GM10847 (cell line): ENCODE measurements around the gene PKM.

ENCODE experiments used
- POLR2A ChIP-seq: IDR thresholded peaks from 2 replicates; pipeline ENCODE4 v1.6.1; 2011; ENCODE audit not compliant: insufficient read length; ENCODE audit errors: extremely low read depth

Gene PKM

DNA sequence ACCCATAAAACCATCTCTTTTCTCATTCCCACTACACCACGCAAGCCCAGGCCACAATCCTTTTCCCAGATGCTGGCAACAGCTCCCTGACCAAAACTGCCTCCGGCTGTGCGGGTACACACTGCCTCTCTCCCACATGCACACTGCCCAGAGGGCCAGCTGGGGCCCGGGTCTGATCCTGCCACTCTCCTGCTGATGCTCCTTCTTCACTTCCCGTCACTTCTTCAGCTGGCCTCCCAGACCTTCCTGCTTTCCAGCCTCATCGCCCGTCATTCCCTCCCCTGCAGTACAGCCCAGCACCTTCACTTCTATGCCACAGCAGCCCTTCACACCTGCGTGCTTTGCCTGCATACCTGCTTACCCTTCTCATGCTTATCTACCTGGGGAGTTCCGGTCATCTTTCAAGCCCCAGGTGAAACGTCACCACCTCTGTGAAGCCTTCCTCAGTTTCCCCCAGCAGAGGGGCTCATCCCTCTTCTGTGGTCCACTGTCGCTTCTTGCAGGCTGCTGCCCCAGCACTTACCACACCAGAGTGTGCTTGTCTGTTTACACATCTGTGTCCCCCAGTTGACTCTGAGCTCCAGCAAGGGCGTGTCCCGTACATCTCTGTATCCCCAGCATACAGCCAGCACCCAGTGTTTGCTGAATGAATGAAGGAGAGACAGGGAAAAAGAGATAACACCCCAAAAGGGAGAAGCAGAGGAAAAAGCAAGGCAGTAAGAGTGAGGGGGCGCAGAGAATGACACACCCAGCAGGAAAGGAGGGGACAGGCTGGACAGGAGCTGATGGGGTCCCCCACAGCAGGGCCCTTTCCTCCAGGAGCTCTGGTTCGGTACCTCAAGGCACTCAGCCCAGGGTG, 55.6 kb downstream of the PKM start:
- no peak for TF ChIP-seq POLR2A

DNA sequence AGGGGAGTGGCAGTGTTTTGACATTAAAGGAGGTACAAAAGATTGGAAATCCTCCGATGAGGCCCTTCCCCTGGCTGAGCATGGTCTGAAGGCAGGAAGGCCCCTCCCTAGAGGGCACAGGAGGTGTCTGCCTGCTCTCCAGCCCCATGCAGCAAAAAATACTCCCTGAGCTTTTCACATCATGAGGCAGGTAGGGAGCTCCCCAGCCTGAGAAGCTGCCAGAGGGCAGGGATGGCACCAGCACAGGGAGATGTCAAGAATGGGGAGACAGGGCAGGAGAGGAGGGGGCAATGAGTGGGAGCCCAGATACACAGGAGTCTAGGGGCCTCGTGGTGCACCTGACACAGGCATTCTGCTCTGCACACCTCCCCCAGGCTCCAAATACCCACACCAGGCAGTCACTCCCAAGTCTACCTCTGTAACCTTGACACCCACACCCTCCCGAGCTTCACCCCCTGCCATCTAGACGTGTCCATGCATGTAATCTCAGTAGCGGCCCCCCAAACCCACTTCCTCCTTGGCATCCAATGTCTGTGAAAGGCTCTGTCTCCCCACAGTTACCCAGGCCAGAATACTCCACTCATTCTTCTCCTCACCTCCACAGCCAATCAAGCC, 56.3 kb downstream of the PKM start:
- no peak for TF ChIP-seq POLR2A

DNA sequence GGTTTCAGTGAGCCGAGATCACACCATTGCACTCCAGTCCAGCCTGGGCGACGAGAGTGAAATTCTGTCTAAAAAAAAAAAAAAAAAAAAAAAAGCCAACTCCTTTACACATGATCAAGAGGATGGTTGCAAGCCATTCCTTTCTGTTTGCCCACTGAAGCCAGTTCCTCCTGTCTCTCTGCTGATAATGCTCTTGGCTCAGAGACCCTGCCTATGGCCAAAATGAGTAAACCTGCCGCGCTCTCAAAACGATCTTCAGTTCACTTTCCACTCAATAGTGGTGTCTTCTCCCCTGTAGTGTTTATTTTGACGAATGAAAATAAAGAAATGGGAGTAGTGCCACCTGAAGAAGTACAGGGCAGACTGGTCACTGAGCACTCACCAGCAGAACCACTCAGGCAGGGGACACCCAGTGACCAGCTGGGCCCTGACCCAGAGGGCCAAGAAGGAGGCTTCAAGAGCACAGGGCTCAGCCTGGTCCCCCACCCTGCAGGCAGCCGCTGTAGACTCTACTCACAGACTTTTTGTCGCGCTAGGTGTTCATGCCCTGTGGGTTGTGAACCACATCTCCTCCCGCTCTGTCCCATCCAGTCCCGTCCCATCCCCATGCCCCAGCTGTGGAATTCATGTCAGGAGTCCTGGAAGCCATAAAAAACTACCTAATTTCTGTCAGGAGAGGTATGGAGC, 57.0 kb downstream of the PKM start:
- TF ChIP-seq POLR2A: no peak

DNA sequence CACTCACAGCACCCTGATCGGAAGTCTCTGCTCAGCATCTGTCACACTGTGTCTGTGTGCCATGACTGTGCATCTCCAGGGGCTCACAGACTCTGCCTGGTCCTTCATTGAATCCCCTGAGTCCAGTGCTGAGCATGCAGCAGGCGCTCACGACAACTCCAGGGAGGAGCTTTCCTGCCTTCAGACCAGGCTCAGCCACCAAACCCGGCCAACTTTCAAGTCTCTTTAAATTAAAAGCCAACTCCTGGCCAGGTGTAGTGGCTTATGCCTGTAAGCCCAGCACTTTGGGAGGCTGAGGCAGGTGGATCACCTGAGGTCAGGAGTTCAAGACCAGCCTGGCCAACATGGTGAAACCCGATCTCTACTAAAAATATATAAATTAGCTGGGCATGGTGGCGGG, 57.6 kb downstream of the PKM start:
- TF ChIP-seq POLR2A: no peak

DNA sequence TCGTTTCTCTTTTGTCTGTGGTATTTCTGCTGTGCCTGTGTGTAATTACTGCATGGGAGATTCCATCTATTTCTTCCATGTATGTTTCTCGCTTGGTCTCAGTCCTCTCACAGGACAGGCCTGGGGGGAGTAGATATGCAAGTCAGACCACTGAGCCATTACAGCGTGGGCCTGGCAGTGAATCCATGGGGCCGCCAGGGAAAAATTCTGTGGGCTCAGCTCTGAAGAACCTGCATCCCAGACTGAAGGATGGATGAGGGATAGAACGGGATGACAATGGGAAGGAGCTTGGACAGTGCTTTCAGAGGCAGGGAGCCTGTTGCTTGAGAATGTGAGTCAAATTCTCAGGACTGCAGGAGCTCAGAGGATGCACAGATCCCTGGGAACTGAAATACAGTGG, 58.2 kb downstream of the PKM start:
- TF ChIP-seq POLR2A: no peak

DNA sequence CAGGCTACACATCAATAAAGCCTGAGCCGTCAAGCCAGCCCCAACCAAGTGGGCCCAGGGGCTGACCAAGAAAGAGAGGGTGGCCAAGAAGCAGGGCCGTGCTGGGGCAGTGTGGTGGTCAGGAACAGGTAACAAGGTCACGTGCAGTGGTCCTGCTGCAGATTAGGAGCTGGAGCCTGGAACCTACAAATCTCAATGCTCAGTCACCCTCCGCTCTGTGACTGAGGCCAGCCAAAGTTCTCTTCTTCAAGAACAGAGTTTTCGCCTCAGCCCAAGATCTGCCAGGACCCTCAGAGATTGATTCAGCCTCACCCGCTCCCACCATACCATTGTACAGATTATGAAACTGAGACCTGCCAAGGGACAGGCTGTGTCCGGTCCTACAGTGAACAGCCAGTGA, 60.3 kb downstream of the PKM start:
- no peak for TF ChIP-seq POLR2A

DNA sequence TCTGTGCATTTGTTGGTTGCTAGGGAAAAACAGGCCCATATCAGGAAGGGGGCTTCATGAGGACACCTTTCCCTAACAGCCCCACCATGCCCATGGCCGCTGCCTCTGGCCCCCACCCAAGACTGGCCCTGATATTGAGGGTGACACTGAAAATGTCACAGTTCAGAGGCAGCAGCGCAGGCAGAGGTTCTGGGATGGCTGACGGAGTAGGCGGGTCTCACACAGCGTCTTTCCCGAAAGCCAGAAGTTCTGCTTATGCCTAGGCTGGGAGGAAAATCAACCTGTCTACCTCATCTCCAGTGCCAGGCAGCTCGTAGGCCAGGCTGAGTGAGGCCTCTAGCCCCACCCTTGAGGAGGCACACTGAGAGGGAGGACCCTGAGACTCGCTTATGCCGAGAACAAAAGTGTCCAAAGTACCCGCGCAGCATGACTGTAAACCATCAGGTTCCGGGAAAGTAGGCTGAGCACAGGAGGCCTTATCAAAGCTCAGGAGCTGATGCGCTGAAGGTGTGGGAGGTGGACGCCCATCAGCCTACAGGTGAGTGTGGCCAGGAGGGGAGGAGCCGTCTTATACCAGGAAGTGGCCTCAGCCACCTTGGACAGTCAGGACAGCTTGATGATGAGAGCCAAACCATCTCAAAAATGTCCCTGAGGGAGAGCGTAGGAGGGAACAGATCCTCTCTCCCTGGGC, 60.9 kb downstream of the PKM start:
- no peak for TF ChIP-seq POLR2A

DNA sequence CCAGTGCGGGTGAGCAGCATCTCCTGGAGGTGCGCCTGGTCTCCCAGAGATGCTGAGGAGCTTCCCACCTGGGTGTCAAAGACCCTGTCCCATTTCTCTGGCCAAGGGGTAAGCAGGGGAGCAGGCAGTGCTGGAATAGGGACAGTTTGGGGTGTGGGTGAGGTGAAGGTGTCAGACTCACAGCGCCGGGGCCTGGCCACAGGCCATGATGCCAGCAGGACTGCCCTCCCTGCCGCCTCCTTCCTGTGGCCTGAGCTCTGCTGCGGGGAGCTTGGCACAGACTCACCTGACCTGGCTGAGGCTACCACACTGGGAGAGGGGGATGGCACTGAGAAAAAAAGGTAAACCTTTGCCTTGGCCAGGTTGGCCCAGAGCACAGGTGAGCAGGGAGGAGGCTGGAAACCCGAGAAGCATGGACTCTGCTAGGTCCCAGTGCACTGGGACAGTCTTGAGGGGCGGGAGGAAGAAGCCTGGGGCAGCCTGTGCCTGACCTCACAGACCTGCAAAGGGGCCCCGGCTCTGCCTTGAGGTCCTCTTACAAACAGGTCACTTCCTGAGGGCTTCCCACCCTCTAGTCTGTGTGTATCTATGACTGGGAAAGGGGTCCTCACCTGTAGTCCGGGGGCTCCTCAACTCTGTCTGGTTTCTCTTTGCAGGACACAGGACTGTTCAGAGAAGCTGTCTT, 61.6 kb downstream of the PKM start:
- TF ChIP-seq POLR2A: no peak

DNA sequence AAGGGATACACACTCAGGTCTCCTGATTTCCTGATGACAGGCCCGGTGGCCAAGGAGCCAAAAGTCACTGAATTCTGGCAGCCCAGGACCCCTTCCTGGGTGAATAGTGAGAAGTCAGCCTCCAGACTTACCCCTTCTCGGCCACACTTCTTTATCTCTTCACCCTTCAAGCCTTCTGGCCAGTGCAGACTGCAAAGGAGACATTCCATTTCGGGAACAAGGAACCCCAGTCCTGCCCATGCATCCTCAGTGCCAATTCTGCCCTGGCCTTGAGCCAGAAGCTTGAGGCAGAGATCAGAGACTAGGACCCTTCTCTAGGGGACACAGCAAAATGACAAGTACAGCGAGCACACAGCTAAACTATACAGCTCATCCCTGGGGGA, 62.2 kb downstream of the PKM start:
- TF ChIP-seq POLR2A: no peak

DNA sequence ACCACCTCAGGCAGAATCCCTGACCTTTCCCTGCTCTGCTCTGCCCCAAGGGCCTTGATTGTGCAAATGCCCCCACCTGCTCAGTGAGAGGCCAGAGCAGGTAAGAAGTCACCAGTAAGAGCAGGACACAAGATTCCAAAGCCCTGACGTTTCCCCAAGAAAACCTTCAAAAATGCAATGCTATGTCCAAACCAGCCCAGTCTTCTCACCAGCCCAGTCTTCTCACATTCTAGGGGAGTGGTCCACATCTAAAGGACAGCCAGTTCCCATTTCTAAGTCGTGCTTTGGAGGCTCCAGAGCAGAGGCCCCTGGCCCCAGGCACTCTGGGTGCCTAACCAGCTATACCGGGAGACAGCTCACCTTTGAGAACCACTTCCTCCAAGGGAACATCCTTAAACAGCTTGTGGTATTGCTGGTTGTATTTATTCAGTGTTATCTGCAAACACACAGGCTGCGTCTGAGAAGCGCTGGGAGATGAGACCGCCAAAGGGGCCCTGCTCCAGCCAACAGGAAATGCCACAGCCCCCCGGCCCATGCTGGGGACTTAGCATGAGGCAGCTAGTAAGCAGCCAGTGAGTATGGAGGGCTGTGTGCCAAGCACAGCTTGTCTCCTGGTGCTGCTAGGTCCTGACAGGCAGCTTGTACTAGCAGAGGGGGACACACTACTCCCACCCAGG, 62.7 kb downstream of the PKM start:
- no peak for TF ChIP-seq POLR2A

DNA sequence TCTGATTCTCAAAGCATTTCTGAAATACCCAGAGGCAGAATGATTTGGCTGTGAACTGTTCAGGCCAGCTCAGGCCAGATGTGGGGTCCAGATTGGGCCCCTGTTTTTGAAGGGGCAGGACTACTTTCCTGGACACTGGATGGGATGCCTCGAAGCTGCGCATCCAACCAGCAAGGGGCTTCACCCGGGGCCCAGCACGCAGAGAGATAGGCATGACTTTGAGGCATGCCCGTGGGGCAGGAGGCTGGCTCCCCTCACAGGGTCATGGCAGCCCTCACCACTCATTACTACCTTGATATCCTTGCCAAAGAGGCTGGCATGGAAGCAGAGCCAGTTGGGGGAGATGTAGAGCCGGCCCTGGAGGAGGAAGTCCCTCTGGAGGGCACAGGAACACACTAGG, 63.5 kb downstream of the PKM start:
- no peak for TF ChIP-seq POLR2A

DNA sequence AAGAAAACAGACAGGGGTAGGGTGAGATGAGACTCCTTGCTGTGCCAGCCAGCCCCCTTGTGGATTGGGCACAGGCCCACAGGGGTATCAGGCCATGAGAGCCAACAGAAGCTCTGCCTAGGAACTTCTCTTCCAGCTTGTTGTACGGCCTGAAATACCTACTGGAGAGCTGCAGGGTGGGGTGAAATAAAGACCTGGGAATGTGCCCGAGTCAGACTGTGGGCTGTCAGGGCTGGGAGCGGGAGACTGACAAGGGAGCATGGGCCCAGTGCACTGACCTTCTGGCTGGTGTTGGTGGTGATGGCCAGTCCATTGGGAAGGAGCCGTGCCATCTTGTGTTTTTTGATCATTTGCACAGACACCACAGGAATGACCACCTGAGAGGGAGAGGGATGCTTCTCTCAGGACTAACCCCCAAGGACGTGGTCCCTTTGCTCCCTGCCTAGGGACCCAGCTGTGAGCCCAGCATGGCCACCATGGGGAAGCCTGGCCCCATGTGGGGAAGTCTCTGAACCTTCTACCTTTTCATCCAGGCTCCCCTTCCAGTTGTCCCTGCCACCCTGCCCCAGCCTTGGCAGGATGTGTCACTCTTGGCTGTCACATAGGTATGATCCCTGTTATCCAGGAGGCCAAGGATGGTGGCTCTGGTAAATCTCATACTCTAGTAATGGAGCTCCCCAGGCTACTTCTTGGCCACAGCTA, 64.1 kb downstream of the PKM start:
- TF ChIP-seq POLR2A: no peak

DNA sequence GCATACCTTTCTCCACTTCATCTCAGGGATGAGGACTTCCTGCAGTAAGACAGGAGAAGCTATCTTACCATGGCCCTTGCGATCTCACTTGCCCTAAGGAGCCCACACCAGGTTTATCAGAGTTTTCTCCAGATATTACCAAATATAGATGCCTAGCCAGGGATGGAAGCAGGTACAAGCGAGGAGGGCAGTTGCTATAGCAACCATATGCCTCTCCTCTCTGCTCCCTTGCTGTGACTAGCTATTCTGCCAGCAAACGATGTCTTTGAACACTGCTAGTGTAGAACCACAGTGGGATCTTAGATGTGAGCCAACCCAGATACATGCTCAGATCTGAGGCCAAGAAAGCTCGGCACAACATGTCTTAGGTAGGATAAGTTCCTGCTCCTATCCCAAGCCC, 67.3 kb downstream of the PKM start:
- TF ChIP-seq POLR2A: no peak

DNA sequence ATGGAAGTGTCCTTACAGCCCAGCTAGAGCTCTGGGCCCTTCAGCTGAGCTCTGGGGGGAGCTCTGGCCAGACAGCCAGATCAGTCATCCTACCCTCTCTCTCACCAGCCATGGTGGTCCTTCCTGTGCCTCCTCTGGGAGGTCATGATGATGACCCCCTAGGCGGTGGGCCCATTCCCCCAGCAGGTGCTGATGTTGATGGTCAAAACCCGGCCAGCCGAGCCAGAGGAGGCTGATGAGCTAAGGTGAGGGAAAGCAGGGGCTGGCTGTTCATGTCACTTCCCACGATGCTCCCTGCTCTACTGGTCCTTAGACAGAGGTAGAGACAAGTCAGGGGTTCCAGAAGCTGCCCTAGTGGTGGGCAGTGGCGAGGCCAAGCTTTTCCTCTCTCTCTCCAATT, 68.4 kb downstream of the PKM start:
- no peak for TF ChIP-seq POLR2A
